ENCODE data around the gene RNF26. TPM values are rescaled to one million over a fixed set of nuclear protein-coding genes. Genes with fewer than 3 reads are reported as not detected.

Gene RNF26
- total RNA-seq, 1 donor from 2014 or later = 17.8 TPM

GRCh38 chr11:119374632-119375336 lies 40.5 kb downstream of the RNF26 start:
- H3K4me3 ChIP-seq (ENCODE audit: low read depth, low read length) = no peak overlapping the region
- H3K27me3 ChIP-seq (ENCODE audit: control insufficient read depth, insufficient read depth, low read length) = no peaks in the 10 kb centered on the region
- no peak for TF ChIP-seq CTCF (IDR thresholded peaks at IDR 0.05; ENCODE audit: insufficient read depth, low read length, poor library complexity, severe bottlenecking)
- no peaks in the 10 kb centered on the region for H3K36me3 ChIP-seq (ENCODE audit: control insufficient read depth, insufficient read depth, low read length)
- no peak for DNase-seq (ENCODE audit: low read depth)

GRCh38 chr11:119375337-119376196 lies 41.2 kb downstream of the RNF26 start:
- no peak for TF ChIP-seq CTCF (IDR thresholded peaks at IDR 0.05; ENCODE audit: insufficient read depth, low read length, poor library complexity, severe bottlenecking)
- no peaks in the 10 kb centered on the region for H3K36me3 ChIP-seq (ENCODE audit: control insufficient read depth, insufficient read depth, low read length)
- no peak for DNase-seq (ENCODE audit: low read depth)
- H3K27me3 ChIP-seq (ENCODE audit: control insufficient read depth, insufficient read depth, low read length) = no peaks in the 10 kb centered on the region
- no peak overlapping the region for H3K4me3 ChIP-seq (ENCODE audit: low read depth, low read length)

- no peak for DNase-seq (ENCODE audit: low read depth)
- Histone ChIP-seq H3K27me3 (ENCODE audit: control insufficient read depth, insufficient read depth, low read length) (no peaks in the 10 kb centered on the region), H3K36me3 (ENCODE audit: control insufficient read depth, insufficient read depth, low read length) (no peaks in the 10 kb centered on the region), H3K4me3 (ENCODE audit: low read depth, low read length) (no peak overlapping the region)
- TF ChIP-seq CTCF (IDR thresholded peaks at IDR 0.05; ENCODE audit: insufficient read depth, low read length, poor library complexity, severe bottlenecking) = no peak
Observed at GRCh38 chr11:119376197-119376847, 42.0 kb downstream of the RNF26 start.

- Histone ChIP-seq H3K4me3 (ENCODE audit: low read depth, low read length) (no peak overlapping the region), H3K36me3 (ENCODE audit: control insufficient read depth, insufficient read depth, low read length) (no peaks in the 10 kb centered on the region), H3K27me3 (ENCODE audit: control insufficient read depth, insufficient read depth, low read length) (no peaks in the 10 kb centered on the region)
- no peak for TF ChIP-seq CTCF (IDR thresholded peaks at IDR 0.05; ENCODE audit: insufficient read depth, low read length, poor library complexity, severe bottlenecking)
- DNase-seq (ENCODE audit: low read depth) = no peak
Observed at GRCh38 chr11:119377112-119377901, 43.0 kb downstream of the RNF26 start.

GRCh38 chr11:119377961-119378667 lies 43.8 kb downstream of the RNF26 start:
- no peak overlapping the region for H3K4me3 ChIP-seq (ENCODE audit: low read depth, low read length)
- H3K27me3 ChIP-seq (ENCODE audit: control insufficient read depth, insufficient read depth, low read length) = no peaks in the 10 kb centered on the region
- no peak for TF ChIP-seq CTCF (IDR thresholded peaks at IDR 0.05; ENCODE audit: insufficient read depth, low read length, poor library complexity, severe bottlenecking)
- no peaks in the 10 kb centered on the region for H3K36me3 ChIP-seq (ENCODE audit: control insufficient read depth, insufficient read depth, low read length)
- no peak for DNase-seq (ENCODE audit: low read depth)

All from kidney epithelial cell (primary cell).